GM21423 (cell line): Measurements from ENCODE around the gene TSPEAR.
"Not testable (repeated sequence)": the region's sequence is repeated elsewhere in the genome, so short reads cannot be mapped to it uniquely, and the experiment has no call there.

Source experiments
- ATAC-seq: cut with Tn5 transposase; IDR thresholded peaks from one replicate; pipeline ENCODE4 v1.9.1; 2021; ENCODE audit warnings: mild to moderate bottlenecking, moderate library complexity; ENCODE audit not compliant: unreplicated experiment

The TSPEAR gene

DNA sequence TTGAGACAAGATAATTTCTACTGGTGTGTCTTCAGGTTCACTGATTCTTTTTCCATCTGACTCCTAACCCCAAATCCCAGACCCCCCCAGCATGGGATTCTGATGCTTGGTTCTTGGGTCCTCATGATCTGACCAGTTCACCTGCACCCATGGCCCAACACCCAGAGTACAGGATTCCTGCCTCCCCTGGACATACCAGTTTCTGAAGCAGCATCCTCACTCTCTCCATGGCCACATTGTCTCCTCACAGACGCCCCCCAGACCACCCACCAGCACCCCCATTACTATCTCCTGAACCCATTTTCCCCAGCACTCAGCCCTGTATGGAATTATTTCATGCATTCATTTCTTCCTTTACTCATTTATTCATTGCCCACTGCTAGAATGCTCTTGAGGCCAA is 54.5 kb downstream of the TSPEAR start:
- ATAC-seq: no peak

GRCh38 chr21:44654576-44655175 is 56.7 kb downstream of the TSPEAR start, which contains the start of gene KRTAP12-4:
Gene KRTAP12-4, minus strand, starts transcription at chr21:44654659. Its CDS starts 45 bp downstream, at chr21:44654614.
- no peak for ATAC-seq

GRCh38 chr21:44653656-44654575 is 57.5 kb downstream of the TSPEAR start:
- no peak for ATAC-seq

DNA sequence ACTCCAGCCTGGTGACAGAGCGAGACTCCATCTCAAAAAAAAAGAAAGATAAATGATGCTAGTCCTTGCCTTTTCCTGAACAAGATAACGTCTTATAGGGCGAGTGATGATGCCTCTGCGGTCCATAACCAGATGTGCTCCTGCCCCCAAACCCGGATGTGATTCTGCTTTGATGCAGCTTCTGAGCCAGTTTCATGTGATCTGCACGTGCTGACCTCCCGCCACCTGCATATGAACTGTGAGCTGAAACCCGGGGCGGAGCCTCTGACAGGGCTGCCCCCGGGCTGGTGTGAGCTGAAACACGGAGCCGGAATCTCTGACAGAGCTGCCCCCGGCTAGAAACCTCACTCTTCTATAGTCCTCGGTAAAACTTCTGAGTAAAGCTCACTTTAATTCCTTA is 58.2 kb downstream of the TSPEAR start:
- no peak for ATAC-seq

DNA sequence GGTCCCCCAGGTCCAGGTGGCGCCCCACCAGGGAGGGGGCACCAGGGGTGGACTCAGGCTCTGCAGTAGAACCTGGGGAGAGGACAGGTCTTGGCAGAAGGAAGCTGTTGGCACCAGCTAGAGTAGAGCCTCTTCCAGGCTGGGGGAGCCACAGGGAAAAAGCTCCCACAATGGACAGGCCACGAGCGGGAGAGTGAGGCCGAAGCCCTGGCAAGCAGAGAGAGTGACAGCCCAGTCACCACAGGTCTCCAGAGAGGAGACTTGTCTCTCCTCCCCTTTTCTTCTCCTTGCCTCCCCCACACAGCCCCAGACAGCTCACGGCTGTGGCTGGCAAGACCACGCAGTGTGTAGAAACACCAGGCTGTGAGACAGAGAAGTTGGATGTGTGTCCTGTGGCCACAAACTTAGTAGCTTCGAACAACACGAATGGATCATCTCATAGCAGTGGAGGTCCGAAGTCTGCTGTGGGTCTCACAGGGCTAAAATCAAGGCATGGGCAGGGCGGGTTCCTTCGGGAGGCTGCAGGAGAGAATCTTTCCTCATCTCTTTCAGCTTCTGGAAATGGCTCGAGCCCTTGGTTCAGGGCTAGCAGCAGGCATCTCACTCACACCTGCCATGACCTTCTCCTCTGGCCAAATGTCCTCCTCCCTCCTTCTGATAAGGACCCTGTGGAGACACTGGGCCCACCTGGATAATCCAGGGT is 60.2 kb downstream of the TSPEAR start:
- no peak for ATAC-seq

DNA sequence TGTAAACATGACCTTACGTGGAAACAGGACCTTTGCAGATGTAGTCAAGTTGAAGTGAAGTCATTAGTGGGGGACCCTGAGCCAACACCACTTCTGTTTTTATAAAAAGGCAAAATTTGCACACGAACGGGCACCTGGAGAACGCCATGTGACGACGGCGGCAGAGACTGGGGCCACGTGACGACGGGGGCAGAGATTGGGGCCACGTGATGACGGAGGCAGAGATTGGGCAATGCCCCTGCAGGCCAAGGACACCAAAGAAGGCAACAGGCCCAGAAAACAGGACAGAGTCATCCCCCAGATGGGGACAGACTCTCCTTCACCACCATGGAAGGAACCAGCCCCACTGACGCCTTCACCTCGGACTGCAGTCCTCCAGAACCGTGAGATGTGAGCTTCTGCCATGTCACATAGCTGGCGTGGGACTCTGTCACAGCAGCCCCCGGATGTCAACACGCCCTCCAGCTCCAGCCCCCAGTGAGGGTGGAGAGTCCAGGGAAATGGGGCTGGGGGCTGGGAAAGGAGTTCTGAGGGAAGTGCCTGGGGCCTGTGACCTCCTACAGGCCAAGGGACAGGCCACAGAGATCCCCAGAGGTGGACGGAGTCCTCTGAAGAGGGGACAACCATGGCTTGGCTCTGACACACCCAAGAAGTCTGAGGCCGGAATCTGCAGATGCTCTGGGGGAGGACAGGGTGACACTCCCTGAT is 61.0 kb downstream of the TSPEAR start:
- ATAC-seq: no peak

DNA sequence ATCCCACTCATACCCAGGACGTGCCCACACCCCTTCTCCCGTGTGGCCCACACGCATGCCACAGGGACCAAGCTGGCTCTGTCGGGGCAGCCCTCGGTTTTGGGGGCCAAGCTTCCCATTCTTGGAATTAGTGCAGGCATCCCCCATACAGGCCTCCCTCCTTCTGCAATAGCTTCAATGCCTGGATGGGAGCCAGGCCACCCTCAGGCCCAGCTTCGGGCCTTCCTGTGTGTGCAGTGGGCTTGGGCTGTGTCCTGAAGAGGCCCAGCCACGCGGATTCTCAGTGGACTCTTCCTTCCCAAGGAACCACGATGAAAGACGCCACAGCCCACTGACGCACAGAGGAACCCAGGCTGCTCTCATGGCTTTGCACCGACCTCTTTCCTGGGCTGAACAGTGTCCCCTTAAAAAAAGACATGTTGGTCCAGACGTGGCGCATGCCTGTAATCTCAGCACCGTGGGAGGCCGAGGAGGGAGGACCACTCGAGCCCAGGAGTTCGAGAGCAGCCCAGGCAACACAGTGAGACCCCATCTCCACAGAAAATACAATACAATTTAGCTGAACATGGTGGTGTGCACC is 61.8 kb downstream of the TSPEAR start:
- no peak for ATAC-seq

- ATAC-seq: no peak
These were observed 62.6 kb downstream of the TSPEAR start for GRCh38 chr21:44648557-44649311.

- no peak for ATAC-seq
These were observed 64.2 kb downstream of the TSPEAR start for GRCh38 chr21:44647222-44647552.

DNA sequence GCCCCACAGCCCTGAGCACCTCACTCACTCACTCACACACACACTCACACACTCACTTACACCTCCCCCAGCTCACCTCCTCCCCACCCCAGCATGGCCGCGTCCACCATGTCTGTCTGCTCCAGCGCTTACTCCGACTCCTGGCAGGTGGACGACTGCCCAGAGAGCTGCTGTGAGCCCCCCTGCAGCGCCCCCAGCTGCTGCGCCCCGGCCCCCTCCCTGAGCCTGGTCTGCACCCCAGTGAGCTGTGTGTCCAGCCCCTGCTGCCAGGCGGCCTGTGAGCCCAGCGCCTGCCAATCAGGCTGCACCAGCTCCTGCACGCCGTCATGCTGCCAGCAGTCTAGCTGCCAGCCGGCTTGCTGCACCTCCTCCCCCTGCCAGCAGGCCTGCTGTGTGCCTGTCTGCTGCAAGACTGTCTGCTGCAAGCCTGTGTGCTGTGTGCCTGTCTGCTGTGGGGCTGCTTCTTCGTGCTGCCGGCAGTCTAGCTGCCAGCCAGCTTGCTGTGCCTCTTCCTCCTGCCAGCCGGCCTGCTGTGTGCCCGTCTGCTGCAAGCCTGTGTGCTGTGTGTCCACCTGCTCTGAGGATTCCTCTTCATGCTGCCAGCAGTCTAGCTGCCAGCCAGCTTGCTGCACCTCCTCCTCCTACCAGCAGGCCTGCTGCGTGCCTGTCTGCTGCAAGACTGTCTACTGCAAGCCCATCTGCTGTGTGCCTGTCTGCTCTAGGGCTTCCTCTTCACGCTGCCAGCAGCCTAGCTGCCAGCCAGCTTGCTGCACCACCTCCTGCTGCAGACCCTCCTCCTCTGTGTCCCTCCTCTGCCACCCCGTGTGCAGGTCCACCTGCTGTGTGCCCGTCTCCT is 64.8 kb downstream of the TSPEAR start, which contains the start of gene KRTAP10-11:
Gene KRTAP10-11, plus strand, starts transcription at position 49 of the 856 bp plus-strand sequence. Its CDS starts 45 bp downstream, at position 94.
- not testable (repeated sequence) for ATAC-seq

DNA sequence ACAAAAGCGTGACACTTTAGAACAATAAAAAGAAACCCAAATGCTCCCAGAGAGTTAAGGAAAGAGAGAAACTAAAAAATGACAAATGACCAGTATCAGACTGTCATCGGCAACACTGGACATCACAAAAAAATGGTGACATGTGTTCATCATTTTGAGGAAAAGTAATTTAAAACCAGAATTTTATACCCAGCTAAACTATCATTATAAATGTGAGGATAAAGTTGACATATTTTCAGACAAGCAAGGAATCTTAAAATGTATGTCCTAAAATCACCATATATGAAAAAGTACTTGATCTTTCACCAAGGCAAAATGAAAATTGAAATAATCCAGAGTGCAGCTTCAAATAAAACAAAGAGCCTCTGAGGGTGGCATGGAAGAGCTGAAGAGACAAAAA is 66.5 kb downstream of the TSPEAR start:
- ATAC-seq: no peak

GRCh38 chr21:44643741-44644310 is 67.5 kb downstream of the TSPEAR start:
- ATAC-seq: no peak

DNA sequence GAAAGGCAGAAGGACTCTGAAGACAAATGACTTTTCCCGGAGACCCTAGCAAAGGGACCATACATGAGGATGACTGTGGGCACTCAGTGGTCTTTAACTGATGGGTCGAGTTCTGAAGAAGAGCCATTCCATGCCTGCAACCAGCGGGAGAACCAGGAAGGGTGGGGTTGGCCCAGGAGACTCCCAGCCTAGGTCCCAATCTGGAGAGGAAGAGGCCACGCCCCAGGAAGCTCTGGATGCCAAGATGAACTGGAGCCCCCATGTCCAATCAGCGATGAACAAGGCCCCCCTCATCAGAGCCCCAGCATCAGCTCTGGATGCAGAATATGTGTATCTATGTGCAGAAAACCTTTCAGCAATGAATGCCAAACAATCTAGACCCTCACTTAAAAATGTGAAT is 70.6 kb downstream of the TSPEAR start:
- ATAC-seq: no peak

DNA sequence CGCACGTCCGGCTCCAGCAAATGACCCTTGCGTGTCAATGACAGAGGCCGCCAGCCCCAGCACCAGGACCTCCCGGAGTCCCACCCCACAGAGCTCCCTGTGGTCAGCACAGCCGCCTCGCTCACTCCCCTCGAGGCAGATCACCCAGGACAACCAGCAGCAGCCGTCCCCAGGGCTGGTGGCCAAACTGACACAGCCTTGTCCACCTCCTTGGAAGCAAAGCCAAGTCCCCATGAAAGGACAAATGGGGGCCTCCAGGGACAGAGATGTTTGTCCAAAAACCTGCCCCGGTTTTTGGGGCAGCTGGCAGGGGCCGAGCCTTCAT is 72.1 kb downstream of the TSPEAR start:
- ATAC-seq: no peak

DNA sequence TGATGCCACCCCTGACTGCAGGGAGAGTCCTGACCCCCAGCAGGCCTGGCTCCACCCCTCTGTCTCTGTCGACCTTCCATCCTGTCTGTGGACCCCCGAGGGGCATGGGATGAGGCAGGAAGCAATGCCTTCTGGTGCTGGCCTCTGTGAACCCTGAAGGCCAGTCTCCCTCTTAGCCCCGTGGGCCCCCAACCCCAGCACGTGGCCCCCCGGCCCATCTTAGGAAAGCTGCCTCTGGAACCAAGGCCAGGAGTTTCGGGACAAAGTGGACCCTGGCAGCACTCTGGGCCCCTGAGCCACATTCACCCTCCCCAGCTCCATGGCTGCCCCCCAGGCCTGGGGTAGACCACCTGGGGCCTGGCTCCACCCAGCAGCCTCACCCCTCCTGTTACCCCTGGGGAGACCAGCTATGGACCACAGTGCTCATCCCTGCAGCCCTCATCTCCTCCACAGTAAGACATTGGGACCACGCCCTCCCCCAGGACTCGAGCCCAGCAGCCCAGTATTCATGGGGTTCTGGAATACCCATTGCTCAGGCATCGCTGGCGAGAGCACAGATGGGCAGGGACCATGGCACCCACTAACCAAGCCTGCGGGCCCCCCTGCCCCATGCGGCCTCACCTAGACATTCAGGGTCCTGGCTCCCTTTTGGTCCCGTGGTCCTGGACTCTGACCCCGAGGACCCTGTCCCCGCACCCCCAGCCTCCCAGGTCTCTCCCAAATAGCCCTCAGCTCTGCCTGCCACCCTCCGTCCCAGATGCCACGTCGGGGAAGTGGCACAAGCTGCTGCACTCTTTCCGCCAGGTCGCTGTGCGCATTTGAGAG is 72.7 kb downstream of the TSPEAR start:
- not testable (repeated sequence) for ATAC-seq

GRCh38 chr21:44637851-44638348 is 73.5 kb downstream of the TSPEAR start:
- not testable (repeated sequence) for ATAC-seq

GRCh38 chr21:44637018-44637850 is 74.1 kb downstream of the TSPEAR start, which contains the start of gene KRTAP10-10:
Gene KRTAP10-10, plus strand, starts transcription at chr21:44637356. Its CDS starts 62 bp downstream, at chr21:44637418.
- ATAC-seq: no peak
